ENCODE results near the gene DAZL.

DNA sequence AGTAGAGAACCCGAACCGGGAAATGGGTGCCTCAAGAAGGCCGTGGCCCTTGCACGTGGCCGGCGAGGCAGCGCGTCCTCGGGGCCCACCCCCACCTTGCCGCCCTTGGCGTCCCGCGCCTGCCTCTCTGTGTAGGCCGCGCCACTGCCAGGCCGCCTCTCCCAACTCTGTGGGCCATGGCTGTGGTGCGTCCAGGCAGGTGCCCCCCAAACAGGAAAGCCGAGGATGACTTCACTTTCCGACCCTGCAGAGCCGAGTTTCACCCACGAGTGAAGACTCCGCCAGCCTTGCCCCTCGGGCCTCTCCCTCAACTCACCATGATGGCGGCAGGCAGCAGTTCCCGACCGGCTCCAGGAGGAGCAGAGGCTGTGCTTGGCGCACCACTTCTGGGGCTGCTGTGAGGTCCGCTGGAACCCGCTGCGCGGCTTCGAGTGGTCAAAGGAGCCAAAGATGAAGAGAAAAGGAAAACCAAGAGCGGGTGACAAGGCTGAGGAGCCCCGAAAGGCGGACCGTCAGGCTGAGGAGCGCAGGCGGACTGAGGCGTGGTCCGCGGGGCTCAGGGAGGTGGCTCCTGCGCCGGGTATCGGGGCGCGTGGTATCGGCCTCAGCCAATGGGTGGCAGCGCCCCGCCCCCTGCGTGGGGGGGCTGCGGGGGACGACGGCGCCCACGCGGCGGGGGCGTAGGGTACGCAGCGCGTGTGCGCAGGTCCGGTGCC, at the start of gene DAZL:
- TF ChIP-seq, protein P1, sequence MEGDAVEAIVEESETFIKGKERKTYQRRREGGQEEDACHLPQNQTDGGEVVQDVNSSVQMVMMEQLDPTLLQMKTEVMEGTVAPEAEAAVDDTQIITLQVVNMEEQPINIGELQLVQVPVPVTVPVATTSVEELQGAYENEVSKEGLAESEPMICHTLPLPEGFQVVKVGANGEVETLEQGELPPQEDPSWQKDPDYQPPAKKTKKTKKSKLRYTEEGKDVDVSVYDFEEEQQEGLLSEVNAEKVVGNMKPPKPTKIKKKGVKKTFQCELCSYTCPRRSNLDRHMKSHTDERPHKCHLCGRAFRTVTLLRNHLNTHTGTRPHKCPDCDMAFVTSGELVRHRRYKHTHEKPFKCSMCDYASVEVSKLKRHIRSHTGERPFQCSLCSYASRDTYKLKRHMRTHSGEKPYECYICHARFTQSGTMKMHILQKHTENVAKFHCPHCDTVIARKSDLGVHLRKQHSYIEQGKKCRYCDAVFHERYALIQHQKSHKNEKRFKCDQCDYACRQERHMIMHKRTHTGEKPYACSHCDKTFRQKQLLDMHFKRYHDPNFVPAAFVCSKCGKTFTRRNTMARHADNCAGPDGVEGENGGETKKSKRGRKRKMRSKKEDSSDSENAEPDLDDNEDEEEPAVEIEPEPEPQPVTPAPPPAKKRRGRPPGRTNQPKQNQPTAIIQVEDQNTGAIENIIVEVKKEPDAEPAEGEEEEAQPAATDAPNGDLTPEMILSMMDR (IDR thresholded peaks at IDR 0.05; ENCODE audit: low read depth, low read length, poor library complexity, severe bottlenecking), result no peak
- no peak for TF ChIP-seq EZH2phosphoT487 (IDR thresholded peaks at IDR 0.05; ENCODE audit: borderline replicate concordance, low read length)
